ENCODE data around the gene GPR31. TPM values are rescaled to one million over a fixed set of nuclear protein-coding genes. Genes with fewer than 3 reads are reported as not detected.

Gene GPR31
- total and polyA plus RNA-seq, 9 of the 15 experiments (the other 6 are each of a cell fraction or from before 2014, with no cell fraction given), result not detected

- no peak for TF ChIP-seq ETV6 (IDR thresholded peaks at IDR 0.05; ENCODE audit: borderline replicate concordance in 1 of 2, low read depth in 2 of 2, low read length in 1 of 2)
- TF ChIP-seq ETV6 (CRISPR knock-in tag; IDR thresholded peaks at IDR 0.05; ENCODE audit: borderline replicate concordance), result no peak
- TF ChIP-seq, protein P1, sequence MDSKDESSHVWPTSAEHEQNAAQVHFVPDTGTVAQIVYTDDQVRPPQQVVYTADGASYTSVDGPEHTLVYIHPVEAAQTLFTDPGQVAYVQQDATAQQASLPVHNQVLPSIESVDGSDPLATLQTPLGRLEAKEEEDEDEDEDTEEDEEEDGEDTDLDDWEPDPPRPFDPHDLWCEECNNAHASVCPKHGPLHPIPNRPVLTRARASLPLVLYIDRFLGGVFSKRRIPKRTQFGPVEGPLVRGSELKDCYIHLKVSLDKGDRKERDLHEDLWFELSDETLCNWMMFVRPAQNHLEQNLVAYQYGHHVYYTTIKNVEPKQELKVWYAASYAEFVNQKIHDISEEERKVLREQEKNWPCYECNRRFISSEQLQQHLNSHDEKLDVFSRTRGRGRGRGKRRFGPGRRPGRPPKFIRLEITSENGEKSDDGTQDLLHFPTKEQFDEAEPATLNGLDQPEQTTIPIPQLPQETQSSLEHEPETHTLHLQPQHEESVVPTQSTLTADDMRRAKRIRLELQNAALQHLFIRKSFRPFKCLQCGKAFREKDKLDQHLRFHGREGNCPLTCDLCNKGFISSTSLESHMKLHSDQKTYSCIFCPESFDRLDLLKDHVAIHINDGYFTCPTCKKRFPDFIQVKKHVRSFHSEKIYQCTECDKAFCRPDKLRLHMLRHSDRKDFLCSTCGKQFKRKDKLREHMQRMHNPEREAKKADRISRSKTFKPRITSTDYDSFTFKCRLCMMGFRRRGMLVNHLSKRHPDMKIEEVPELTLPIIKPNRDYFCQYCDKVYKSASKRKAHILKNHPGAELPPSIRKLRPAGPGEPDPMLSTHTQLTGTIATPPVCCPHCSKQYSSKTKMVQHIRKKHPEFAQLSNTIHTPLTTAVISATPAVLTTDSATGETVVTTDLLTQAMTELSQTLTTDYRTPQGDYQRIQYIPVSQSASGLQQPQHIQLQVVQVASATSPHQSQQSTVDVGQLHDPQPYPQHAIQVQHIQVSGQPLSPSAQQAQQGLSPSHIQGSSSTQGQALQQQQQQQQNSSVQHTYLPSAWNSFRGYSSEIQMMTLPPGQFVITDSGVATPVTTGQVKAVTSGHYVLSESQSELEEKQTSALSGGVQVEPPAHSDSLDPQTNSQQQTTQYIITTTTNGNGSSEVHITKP (IDR thresholded peaks at IDR 0.05; ENCODE audit: partially characterized antibody), result no peak
- no peak for TF ChIP-seq ILK (tag; IDR thresholded peaks at IDR 0.05; ENCODE audit: borderline replicate concordance, low read depth)
- TF ChIP-seq ZFPM2 (CRISPR knock-in tag; IDR thresholded peaks at IDR 0.05), result no peak
- TF ChIP-seq ZNF408 (CRISPR knock-in tag; IDR thresholded peaks at IDR 0.05; ENCODE audit: low read depth), result no peak
- TF ChIP-seq, protein P2, sequence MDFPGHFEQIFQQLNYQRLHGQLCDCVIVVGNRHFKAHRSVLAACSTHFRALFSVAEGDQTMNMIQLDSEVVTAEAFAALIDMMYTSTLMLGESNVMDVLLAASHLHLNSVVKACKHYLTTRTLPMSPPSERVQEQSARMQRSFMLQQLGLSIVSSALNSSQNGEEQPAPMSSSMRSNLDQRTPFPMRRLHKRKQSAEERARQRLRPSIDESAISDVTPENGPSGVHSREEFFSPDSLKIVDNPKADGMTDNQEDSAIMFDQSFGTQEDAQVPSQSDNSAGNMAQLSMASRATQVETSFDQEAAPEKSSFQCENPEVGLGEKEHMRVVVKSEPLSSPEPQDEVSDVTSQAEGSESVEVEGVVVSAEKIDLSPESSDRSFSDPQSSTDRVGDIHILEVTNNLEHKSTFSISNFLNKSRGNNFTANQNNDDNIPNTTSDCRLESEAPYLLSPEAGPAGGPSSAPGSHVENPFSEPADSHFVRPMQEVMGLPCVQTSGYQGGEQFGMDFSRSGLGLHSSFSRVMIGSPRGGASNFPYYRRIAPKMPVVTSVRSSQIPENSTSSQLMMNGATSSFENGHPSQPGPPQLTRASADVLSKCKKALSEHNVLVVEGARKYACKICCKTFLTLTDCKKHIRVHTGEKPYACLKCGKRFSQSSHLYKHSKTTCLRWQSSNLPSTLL (IDR thresholded peaks at IDR 0.05), result no peak
- no peak for TF ChIP-seq CAMTA2 (CRISPR knock-in tag; conservative IDR thresholded peaks at IDR 0.05)
- TF ChIP-seq ZNF324 (CRISPR knock-in tag; IDR thresholded peaks at IDR 0.05), result no peak
Observed at GRCh38 chr6:167150941-167151549, 6.7 kb downstream of the GPR31 start (continued).

Data from K562 (cell line).